ENCODE measurements around the gene SIGLEC9.

- no peak for TF ChIP-seq CTCF (IDR thresholded peaks at IDR 0.05)
- no peak for TF ChIP-seq POLR2A (IDR thresholded peaks at IDR 0.05)
These were observed 32.0 kb downstream of the SIGLEC9 start for GRCh38 chr19:51156710-51157109.
